Measurements from ENCODE around the gene SWT1.

SWT1 gene

GRCh38 chr1:185284533-185285276, 127.7 kb downstream of the SWT1 start:
- no peak for DNase-seq (ENCODE audit: low read depth in 4 of 4, low spot score in 1 of 4)

GRCh38 chr1:185287451-185287850, 130.5 kb downstream of the SWT1 start:
- no peak for DNase-seq (ENCODE audit: low read depth in 4 of 4, low spot score in 1 of 4)

GRCh38 chr1:185288435-185288834, 131.5 kb downstream of the SWT1 start:
- no peak for DNase-seq (ENCODE audit: low read depth in 4 of 4, low spot score in 1 of 4)

GRCh38 chr1:185289880-185290279, 132.9 kb downstream of the SWT1 start:
- no peak for DNase-seq (ENCODE audit: low read depth in 4 of 4, low spot score in 1 of 4)

GRCh38 chr1:185291159-185291558, 134.2 kb downstream of the SWT1 start:
- no peak for DNase-seq (ENCODE audit: low read depth in 4 of 4, low spot score in 1 of 4)

GRCh38 chr1:185291652-185292051, 134.7 kb downstream of the SWT1 start:
- DNase-seq (ENCODE audit: low read depth in 4 of 4, low spot score in 1 of 4) = no peak

- no peak for DNase-seq (ENCODE audit: low read depth in 4 of 4, low spot score in 1 of 4)
Observed at GRCh38 chr1:185292237-185292636, 135.3 kb downstream of the SWT1 start.

GRCh38 chr1:185293967-185294542, 137.1 kb downstream of the SWT1 start:
- DNase-seq (ENCODE audit: low read depth in 4 of 4, low spot score in 1 of 4) = no peak

- no peak for DNase-seq (ENCODE audit: low read depth in 4 of 4, low spot score in 1 of 4)
Observed at GRCh38 chr1:185295091-185295490, 138.1 kb downstream of the SWT1 start.

- no peak for DNase-seq (ENCODE audit: low read depth in 4 of 4, low spot score in 1 of 4)
Observed at GRCh38 chr1:185297982-185298381, 141.0 kb downstream of the SWT1 start.

- no peak for DNase-seq (ENCODE audit: low read depth in 4 of 4, low spot score in 1 of 4)
Observed at GRCh38 chr1:185300152-185300551, 143.2 kb downstream of the SWT1 start.

GRCh38 chr1:185305419-185305818, 148.5 kb downstream of the SWT1 start:
- no peak for DNase-seq (ENCODE audit: low read depth in 4 of 4, low spot score in 1 of 4)

- no peak for DNase-seq (ENCODE audit: low read depth in 4 of 4, low spot score in 1 of 4)
Observed at GRCh38 chr1:185308126-185308525, 151.2 kb downstream of the SWT1 start.

GRCh38 chr1:185309566-185309965, 152.6 kb downstream of the SWT1 start:
- DNase-seq (ENCODE audit: low read depth in 4 of 4, low spot score in 1 of 4) = no peak

GRCh38 chr1:185311589-185312225, 154.7 kb downstream of the SWT1 start:
- DNase-seq (ENCODE audit: low read depth in 4 of 4, low spot score in 1 of 4) = no peak

GRCh38 chr1:185312361-185313138, 155.6 kb downstream of the SWT1 start:
- DNase-seq (ENCODE audit: low read depth in 4 of 4, low spot score in 1 of 4) = no peak

GRCh38 chr1:185314411-185314810, 157.4 kb downstream of the SWT1 start:
- no peak for DNase-seq (ENCODE audit: low read depth in 4 of 4, low spot score in 1 of 4)

- DNase-seq (ENCODE audit: low read depth in 4 of 4, low spot score in 1 of 4) = no peak
Observed at GRCh38 chr1:185315445-185316071, 158.6 kb downstream of the SWT1 start.

GRCh38 chr1:185316163-185317033, 159.4 kb downstream of the SWT1 start:
- DNase-seq (ENCODE audit: low read depth in 4 of 4, low spot score in 1 of 4) = peak; percentile 76 to 92 (median 88)

Data from stimulated activated CD4-positive, alpha-beta T cell treated with anti-CD3 and anti-CD28 coated beads, Interleukin-1b, Interleukin-23, amount 100 ng/mL, for 24 hours (primary cell).